Hepatocyte (in vitro differentiated cells): ENCODE results near the gene CPTP. TPM values are rescaled to one million over a fixed set of nuclear protein-coding genes. Genes with fewer than 3 reads are reported as not detected.

Experiments
- DNase-seq: peaks from one replicate; pipeline ENCODE4 v3.0.0-alpha.2; 2016; ENCODE audit warnings: low spot score
- H2AFZ ChIP-seq: fragments of 200-600 bp; sonication (generic); 2 replicates; pipeline ENCODE4 v1.6.0; 2016; ENCODE audit warnings: antibody characterized with exemption, mild to moderate bottlenecking
- H3K27ac ChIP-seq: fragments of 200-600 bp; sonication (generic); 2 replicates; pipeline ENCODE4 v1.5.1; 2016; ENCODE audit warnings: mild to moderate bottlenecking
- H3K27me3 ChIP-seq: fragments of 200-600 bp; sonication (generic); 2 replicates; pipeline ENCODE4 v1.6.1; 2016
- H3K36me3 ChIP-seq: fragments of 200-600 bp; sonication (generic); replicated peaks from 2 replicates; pipeline ENCODE4 v1.5.1; 2016; ENCODE audit warnings: low read depth; ENCODE audit not compliant: insufficient read depth
- H3K4me1 ChIP-seq: fragments of 200-600 bp; sonication (generic); 2 replicates; pipeline ENCODE4 v1.5.1; 2016; ENCODE audit warnings: mild to moderate bottlenecking, moderate library complexity; ENCODE audit not compliant: insufficient read depth
- H3K4me2 ChIP-seq: fragments of 200-600 bp; sonication (generic); 2 replicates; pipeline ENCODE4 v1.6.0; 2016
- H3K4me3 ChIP-seq: fragments of 200-600 bp; sonication (generic); 2 replicates; pipeline ENCODE4 v1.5.1; 2016; ENCODE audit warnings: mild to moderate bottlenecking
- H3K79me2 ChIP-seq: fragments of 200-600 bp; sonication (generic); 2 replicates; pipeline ENCODE4 v1.6.0; 2017; ENCODE audit warnings: mild to moderate bottlenecking
- H3K9me2 ChIP-seq: fragments of 200-600 bp; sonication (generic); replicated peaks from 2 replicates; pipeline ENCODE4 v1.6.0; 2017; ENCODE audit warnings: mild to moderate bottlenecking; ENCODE audit not compliant: insufficient read depth
- H3K9me3 ChIP-seq: fragments of 200-600 bp; sonication (generic); 2 replicates; pipeline ENCODE4 v1.5.1; 2016; ENCODE audit warnings: low read depth, mild to moderate bottlenecking
- H4K20me1 ChIP-seq: fragments of 200-600 bp; sonication (generic); 2 replicates; pipeline ENCODE4 v1.6.0; 2016; ENCODE audit warnings: mild to moderate bottlenecking; ENCODE audit not compliant: insufficient read depth, poor library complexity, severe bottlenecking
- CTCF ChIP-seq: fragments of 200-600 bp; sonication (generic); IDR thresholded peaks from 2 replicates; pipeline ENCODE4 v1.5.1; 2016; ENCODE audit warnings: antibody characterized with exemption, mild to moderate bottlenecking; ENCODE audit not compliant: poor library complexity
- EZH2 ChIP-seq: fragments of 200-600 bp; sonication (generic); IDR thresholded peaks from 2 replicates; pipeline ENCODE4 v1.6.1; 2016; ENCODE audit warnings: antibody characterized with exemption, mild to moderate bottlenecking, borderline replicate concordance
- EZH2phosphoT487 ChIP-seq: fragments of 200-600 bp; sonication (generic); IDR thresholded peaks from one replicate; pipeline ENCODE4 v1.6.1; 2018; ENCODE audit warnings: antibody characterized with exemption, mild to moderate bottlenecking, low read depth, moderate library complexity; ENCODE audit not compliant: unreplicated experiment, severe bottlenecking
- WGBS: methylation state at CpG from one replicate; pipeline ENCODE4 v1.1.6; 2016; ENCODE audit warnings: low lambda C conversion rate; ENCODE audit errors: missing lambda C conversion rate; 5-methylcytosine and 5-hydroxymethylcytosine counted together
- polyA plus RNA-seq: library from polyadenylated mRNA; unstranded; fragments of >200 nt; fragmentation: Nextera tagmentation; extraction: Ambion mirVana; gene quantifications from 2 replicates; pipeline ENCODE4 v1.2.1, GENCODE V29; 2016
- total RNA-seq: library from RNA; depleted of rRNA; stranded (reverse); fragments of >200 nt; gene quantifications from 2 replicates; pipeline ENCODE4 v1.2.3, GENCODE V29; 2014

Gene CPTP
- total RNA-seq (12.8 and 22.9 TPM in 2 replicates), polyA plus RNA-seq (43.2 and 45.6 TPM in 2 replicates)

DNA sequence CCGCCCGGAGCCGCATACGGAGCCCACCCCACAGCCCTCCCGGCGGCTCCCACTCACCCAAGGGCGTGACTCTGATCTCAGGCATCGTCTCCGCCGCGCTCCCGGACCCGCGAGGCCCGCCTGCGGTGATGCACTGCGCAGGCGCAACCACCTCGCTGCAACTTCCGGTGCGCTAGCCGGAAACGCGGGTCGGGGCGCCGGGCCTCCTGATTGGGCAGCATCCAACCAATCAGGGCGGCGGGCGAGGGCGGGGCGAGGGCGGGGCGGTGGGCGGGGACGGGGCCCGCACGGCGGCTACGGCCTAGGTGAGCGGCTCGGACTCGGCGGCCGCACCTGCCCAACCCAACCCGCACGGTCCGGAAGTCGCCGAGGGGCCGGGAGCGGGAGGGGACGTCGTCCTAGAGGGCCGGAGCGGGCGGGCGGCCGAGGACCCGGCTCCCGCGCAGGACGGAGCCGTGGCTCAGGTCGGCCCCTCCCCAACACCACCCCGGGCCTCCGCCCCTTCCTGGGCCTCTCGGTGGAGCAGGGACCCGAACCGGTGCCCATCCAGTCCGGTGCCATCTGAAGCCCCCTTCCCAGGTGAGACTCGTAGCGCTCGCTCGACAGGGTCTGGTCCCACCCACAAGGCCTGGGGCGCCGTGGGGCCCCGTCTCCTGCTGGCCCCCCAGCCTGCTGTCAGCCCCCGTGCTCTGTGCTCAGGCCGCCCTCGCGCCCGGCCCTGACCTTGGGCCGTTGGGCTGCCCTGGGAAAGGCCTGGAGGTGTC, at the start of gene CPTP, which contains the start of gene INTS11:
CPTP (plus strand) TSS at position 279 of the 764 bp plus-strand sequence. CDS start 2,109 bp downstream, outside the sequence.
INTS11 (minus strand) TSS at position 137 of the 764 bp plus-strand sequence; CDS start at position 85, 52 bp downstream.
- DNase-seq, result peak; percentile 98
- H3K4me2 ChIP-seq, result peak within 1 kb of the TSS; percentile 95
- H3K79me2 ChIP-seq, result peaks cover 65% of the 10 kb centered on the region
- no peaks in the 10 kb centered on the region for H3K27me3 ChIP-seq
- H3K4me3 ChIP-seq, result peak within 1 kb of the TSS; percentile 99
- peak within 1 kb of the TSS; percentile 85 for H2AFZ ChIP-seq
- H3K36me3 ChIP-seq, result no peaks in the 10 kb centered on the region
- H3K27ac ChIP-seq, result peak within 1 kb of the TSS; percentile 89
- H4K20me1 ChIP-seq, result peaks cover 28% of the 10 kb centered on the region
- H3K4me1 ChIP-seq, result peaks cover 13% of the 10 kb centered on the region
- 5% methylated on average over 29 of the region's 84 CpGs for WGBS
- no peaks in the 10 kb centered on the region for H3K9me2 ChIP-seq
- no peaks in the 10 kb centered on the region for H3K9me3 ChIP-seq
- TF ChIP-seq EZH2 (no peak), EZH2phosphoT487 (no peak), CTCF (no peak)

- H3K9me3 ChIP-seq, result no peaks in the 10 kb centered on the region
- no peak for TF ChIP-seq EZH2phosphoT487
- TF ChIP-seq CTCF, result no peak
- no peak for TF ChIP-seq EZH2
- H3K4me3 ChIP-seq, result no peak overlapping the region
- no peaks in the 10 kb centered on the region for H3K9me2 ChIP-seq
- peaks cover 22% of the 10 kb centered on the region for H3K4me1 ChIP-seq
- no peak overlapping the region for H3K27ac ChIP-seq
- no peaks in the 10 kb centered on the region for H3K27me3 ChIP-seq
- H4K20me1 ChIP-seq, result peaks cover 31% of the 10 kb centered on the region
- DNase-seq, result no peak
- no peak overlapping the region for H2AFZ ChIP-seq
- H3K36me3 ChIP-seq, result no peaks in the 10 kb centered on the region
- H3K4me2 ChIP-seq, result no peak overlapping the region
- H3K79me2 ChIP-seq, result peaks cover 34% of the 10 kb centered on the region
- WGBS, result 89% methylated on average over 15 of the region's 15 CpGs
These were observed 49.6 kb upstream of the CPTP start for GRCh38 chr1:1274931-1275431.

DNA sequence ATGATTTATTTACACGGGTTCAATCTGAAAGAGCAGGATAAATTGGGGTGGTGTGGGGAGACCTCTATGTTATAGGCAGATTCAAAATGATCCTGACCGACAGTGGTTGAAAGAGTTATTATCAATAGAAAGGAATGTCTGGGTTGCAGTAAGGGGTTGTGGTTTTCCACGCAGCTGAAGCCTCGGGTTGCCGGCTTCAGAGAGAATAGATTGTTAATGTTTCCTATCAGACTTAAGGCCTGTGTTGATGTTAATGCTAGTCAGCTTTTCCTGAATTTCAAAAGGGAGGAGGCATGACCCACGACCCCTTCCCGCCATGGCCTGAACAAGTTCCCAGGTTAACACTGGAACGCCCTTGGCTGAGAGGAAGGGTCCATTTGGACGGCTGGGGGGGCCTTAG, 48.8 kb upstream of the CPTP start:
- H3K27me3 ChIP-seq, result no peaks in the 10 kb centered on the region
- no peak for DNase-seq
- no peaks in the 10 kb centered on the region for H3K36me3 ChIP-seq
- peaks cover 22% of the 10 kb centered on the region for H4K20me1 ChIP-seq
- no peak overlapping the region for H2AFZ ChIP-seq
- TF ChIP-seq EZH2, result no peak
- TF ChIP-seq EZH2phosphoT487, result no peak
- no peak for TF ChIP-seq CTCF
- H3K9me3 ChIP-seq, result no peaks in the 10 kb centered on the region
- WGBS, result 85% methylated on average over 9 of the region's 9 CpGs
- peaks cover 25% of the 10 kb centered on the region for H3K79me2 ChIP-seq
- H3K4me2 ChIP-seq, result no peak overlapping the region
- H3K4me1 ChIP-seq, result peaks cover 20% of the 10 kb centered on the region
- H3K4me3 ChIP-seq, result no peak overlapping the region
- no peaks in the 10 kb centered on the region for H3K9me2 ChIP-seq
- H3K27ac ChIP-seq, result no peak overlapping the region
